HG03196 (cell line): ENCODE data around the gene FOXK2.
A peak's percentile ranks its signal among the peaks of the same experiment; 100 is the strongest.
"Not testable (repeated sequence)": the region's sequence is repeated elsewhere in the genome, so short reads cannot be mapped to it uniquely, and the experiment has no call there.

Experiments used
- ATAC-seq: cut with Tn5 transposase; IDR thresholded peaks from one replicate; pipeline ENCODE4 v1.9.1; 2021; ENCODE audit not compliant: unreplicated experiment

FOXK2 gene

DNA sequence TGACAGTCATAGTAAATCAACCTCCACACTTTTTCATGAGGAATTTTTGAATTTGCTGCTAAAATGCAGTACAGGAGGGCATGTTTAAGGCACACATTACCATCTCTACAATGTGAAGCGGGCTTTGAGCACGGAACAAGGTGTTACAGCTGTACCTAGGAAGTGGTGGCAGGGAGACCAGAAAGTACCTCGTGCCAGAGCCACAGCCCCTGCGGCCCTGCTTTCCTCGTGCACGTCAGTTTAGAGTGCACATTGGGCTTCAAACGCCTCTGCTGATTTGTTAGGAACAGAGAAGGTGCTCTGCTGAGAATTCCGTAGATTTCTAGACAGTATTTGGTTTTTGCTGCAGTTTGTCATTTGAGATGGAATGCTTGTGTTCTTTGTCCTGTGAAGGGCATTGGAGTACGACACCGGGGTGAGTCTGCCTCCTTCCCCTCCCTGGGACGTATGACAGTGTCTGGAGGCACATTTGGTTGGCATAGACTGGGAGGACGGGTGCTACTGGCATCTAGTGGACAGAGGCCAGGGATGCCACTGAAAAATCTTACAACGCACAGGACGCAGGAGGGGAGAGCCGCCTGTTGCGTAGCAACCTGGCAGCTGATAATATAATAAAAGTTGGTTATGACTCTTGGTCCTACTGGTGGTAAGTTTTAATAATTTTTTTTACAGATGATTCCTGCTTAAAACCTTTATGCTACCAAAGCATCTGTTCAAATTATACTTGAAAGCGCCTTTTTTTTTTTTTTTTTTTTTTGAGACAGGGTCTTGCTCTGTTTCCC lies 9.1 kb downstream of the FOXK2 start:
- no peak for ATAC-seq

DNA sequence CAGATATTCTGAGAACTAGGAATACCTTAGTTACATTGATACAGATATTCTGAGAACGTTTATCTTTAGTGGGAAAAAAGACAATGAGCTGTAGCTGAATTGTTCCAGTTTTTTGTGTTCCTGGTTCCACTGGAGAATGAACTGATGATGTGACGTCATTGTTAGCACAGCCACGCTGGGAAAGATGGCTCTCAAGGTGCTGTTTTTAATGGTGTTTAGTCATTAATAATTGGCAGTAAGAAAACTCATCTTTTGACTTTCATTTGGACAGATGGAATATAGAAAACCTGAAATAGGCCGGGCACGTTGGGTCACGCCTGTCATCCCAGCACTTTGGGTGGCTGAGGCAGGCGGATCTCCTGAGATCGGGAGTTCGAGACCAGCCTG lies 10.4 kb downstream of the FOXK2 start:
- no peak for ATAC-seq

- ATAC-seq = no peak
These were observed 11.9 kb downstream of the FOXK2 start for GRCh38 chr17:82531431-82531881.

GRCh38 chr17:82534401-82534812 lies 14.9 kb downstream of the FOXK2 start:
- ATAC-seq = no peak

GRCh38 chr17:82536512-82537201 lies 17.1 kb downstream of the FOXK2 start:
- ATAC-seq = no peak

GRCh38 chr17:82537228-82537627 lies 17.7 kb downstream of the FOXK2 start:
- ATAC-seq = not testable (repeated sequence)

- ATAC-seq = not testable (repeated sequence)
These were observed 19.5 kb downstream of the FOXK2 start for GRCh38 chr17:82539076-82539475.

DNA sequence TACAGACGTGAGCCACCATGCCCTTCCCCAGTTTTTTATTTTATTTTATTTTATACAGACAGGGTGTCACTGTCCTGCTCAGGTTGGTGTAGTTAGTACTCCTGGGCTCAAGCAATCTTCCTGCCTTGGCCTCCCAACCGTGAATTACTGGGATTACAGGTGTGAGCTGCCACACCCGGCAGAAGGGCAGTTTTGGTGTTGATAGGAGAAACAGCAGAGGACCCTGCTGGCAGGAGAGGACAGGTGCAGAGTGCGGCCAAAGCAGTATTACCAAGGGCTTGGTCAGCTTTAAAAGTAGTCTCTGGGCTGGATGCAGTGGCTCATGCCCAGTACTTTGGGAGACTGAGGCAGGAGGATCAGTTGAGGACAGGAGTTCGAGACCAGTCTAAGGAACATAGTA lies 22.9 kb downstream of the FOXK2 start:
- ATAC-seq = no peak

- no peak for ATAC-seq
These were observed 25.0 kb downstream of the FOXK2 start for GRCh38 chr17:82544431-82545070.

GRCh38 chr17:82545071-82545462 lies 25.5 kb downstream of the FOXK2 start:
- ATAC-seq = no peak

- ATAC-seq = no peak
These were observed 28.4 kb downstream of the FOXK2 start for GRCh38 chr17:82547981-82548380.

GRCh38 chr17:82548681-82549303 lies 29.3 kb downstream of the FOXK2 start:
- ATAC-seq = no peak

DNA sequence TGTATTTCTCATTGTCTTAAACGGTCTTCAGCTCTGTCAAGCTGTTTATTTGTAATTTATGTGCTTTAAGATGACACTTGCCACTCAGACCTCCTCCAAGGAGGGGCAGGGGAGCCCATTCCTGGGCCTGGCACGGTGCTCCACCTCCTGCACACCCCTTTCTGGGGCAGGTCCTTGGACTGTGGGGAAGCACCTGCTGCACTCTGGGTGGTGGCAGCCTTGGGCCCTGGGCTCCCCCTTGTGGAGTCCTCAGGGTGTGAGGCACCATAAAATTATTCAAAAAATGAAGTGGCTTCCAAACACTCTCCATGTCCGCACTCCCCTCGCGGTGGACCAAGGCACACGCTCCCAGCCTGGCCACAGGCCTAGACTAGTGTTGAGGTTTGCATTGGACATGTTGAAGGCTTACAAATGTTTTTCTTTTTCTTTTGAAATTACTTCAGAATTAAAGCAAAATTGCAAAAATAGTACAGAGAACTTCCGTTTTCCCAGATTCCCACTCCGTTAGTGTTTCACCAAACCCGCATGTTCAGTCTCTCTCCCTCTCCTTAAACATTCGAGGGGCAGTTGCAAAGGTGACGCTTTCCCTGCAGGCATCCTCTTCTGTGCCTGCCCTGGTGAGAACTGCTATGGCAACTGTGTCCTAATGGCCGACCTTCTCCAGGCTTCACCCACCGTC lies 32.4 kb downstream of the FOXK2 start:
- peak; percentile 62 for ATAC-seq

DNA sequence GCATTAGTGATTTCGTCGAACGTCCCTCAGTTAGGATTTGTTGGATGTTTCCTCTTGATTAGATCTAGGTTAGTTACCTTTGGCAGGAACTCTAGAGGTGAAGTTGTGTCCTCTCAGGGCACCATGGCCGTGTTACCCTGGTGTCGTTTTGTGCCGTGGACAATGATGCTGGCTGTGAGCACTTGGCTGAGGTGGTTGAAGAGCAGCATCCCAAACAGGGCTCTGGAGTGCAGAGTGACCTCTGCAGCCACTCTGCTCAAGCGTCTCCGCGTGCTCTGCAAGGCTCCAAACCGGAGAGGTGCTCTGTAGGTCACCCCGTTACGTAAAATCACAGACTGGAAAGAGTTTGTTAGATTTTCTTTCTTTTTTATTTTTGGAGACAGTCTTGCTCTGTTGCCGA lies 33.0 kb downstream of the FOXK2 start:
- no peak for ATAC-seq

DNA sequence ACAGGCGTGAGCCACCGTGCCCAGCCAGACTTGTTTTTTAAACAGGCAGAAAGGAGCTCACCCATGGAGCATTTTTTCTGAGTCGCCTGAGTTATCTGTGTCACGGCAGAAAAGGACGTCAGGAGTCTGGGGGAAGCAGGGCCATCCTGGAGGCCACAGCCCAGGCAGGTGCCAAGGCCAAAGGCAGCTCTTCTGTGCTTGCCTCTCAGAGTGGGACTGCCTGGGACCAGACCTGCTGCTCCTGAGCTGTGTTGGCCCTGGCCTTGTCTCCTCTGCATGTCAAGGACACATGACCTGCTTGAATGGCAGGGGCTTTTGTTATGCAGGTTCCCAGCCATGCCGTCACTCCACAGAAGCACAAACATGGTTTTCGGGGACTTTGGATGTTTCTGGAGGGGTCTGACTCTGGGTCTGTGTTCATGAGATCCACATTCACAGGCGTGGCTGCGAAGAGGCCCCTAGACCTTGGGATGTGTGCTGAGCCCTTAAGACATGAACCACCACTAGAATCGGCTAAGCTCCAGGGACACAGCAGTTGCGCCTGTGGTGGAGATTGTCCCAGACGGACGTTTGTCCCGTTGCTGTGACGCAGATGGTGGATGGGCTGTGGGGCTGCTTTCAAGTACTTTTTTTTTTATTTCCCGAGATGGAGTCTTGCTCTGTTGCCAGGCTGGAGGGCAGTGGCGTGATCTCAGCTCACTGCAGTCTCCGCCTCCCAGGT lies 33.8 kb downstream of the FOXK2 start:
- no peak for ATAC-seq

- ATAC-seq = not testable (repeated sequence)
These were observed 38.0 kb downstream of the FOXK2 start for GRCh38 chr17:82557510-82557909.

DNA sequence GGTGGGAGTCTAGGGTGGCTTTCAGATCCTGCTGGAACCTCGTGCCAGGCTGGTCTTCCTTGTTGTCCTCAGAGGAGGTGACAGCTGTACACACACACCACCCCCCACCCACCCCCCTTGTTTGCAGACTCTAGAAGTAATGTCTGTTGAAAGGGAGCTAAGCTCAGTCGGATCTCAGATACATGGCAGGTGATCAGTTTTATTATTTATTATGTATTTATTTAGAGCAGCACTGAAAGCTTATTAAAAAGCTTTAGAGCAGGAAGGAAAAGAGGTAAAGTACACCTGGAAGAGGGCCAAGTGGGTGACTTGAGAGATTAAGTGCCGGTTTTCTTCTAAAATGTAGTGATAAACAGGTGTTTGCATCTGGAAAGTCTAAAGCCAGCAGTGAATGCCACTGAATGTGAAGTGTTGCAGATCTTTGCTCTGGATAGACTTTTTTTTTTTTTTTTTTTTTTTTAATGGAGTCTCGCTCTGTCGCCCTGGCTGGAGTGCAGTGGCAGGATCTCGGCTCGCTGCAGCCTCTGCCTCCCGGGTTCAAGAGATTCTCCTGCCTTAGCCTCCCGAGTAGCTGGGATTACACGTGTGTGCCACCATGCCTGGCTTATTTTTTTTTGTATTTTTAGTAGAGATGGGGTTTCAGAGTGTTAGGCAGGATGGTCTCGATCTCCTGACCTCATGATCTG lies 40.2 kb downstream of the FOXK2 start:
- ATAC-seq = no peak

DNA sequence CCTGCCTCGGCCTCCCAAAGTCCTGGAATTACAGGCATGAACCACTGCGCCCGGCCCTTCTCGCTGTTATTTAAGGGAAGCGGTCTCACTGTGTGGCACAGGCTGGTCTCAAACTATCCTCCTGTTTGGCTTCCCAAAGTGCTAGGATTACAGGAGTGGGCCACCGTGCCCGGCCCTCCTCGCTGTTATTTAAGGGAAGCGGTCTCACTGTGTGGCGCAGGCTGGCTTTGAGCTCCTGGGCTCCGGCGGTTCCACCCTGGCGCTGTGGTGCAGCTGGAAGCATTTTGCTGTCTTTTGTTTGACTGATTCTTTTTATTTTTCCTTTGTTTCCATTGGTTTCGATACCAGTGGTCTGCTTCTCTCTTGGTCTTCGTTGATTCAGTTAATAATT lies 40.7 kb downstream of the FOXK2 start:
- ATAC-seq = no peak

- ATAC-seq = no peak
These were observed 41.4 kb downstream of the FOXK2 start for GRCh38 chr17:82560802-82561428.
